Cardiac fibroblast (primary cell): ENCODE results near the gene MED22.

ENCODE experiments used
- DNase-seq, 2 donors: peaks; one replicate each; pipeline versions ENCODE4 v3.0.0 to v3.0.0-alpha.2; 2010; ENCODE audit warnings: low read depth in 2 of 2
- H3K4me3 ChIP-seq, 2 donors: replicated peaks in 1 of 2; 1 replicate in 1 of 2; 2 replicates in 1 of 2; pipeline ENCODE4 v1.5.1; 2011; ENCODE audit warnings: low read depth in 2 of 2, low read length in 2 of 2, mild to moderate bottlenecking in 2 of 2, moderate library complexity in 1 of 2
- CTCF ChIP-seq: IDR thresholded peaks from one replicate; pipeline ENCODE4 v1.5.1; 2011; ENCODE audit warnings: low read depth, mild to moderate bottlenecking, low read length, inconsistent platforms

Gene MED22

GRCh38 chr9:133375724-133376654, 28.1 kb upstream of the MED22 start, which contains the start of the genes STKLD1 and SURF4:
Gene STKLD1, plus strand, starts transcription at chr9:133376366. Its CDS starts 108 bp downstream, at chr9:133376474.
Gene SURF4, minus strand, starts transcription at chr9:133376060. Its CDS starts 91 bp downstream, at chr9:133375969.
- peak within 1 kb of the TSS; percentile 87 for H3K4me3 ChIP-seq
- TF ChIP-seq CTCF, result no peak
- DNase-seq, result peak; percentile 96 to 98

DNA sequence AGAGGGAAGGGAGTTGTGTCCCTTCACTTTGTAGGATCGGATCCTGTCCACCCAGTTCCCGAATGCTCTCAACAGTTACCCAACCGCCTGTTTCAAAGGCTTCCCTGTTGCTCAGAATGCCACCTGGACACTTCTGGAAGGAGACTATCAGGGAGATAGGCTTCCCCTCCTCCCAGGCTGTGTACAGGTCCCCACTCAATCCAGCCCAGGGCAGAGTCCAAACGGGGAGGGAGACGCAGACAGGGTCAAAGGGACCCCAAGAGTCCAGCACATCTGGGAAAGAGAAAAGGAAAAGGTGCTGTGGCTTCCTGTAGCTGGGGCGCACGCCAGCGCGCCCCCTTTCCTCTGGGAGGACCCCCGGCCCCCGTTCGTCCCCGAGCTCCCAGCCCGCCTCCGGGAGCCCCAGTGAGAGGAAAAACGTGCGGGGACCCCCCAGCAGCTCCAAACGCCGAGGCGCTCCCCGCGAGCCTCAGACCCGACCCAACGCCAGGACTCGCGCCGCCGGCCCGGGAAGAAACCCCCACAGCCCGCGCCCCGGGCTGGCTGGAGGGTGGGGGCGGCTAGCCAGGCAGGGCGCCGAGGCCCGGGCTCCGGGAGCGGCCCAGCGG, 27.3 kb upstream of the MED22 start:
- TF ChIP-seq CTCF, result no peak
- peak; percentile 39 to 61 for DNase-seq
- peak overlapping the region; percentile 87 for H3K4me3 ChIP-seq

- DNase-seq, result peak; percentile 49 to 75
- peak overlapping the region; percentile 87 for H3K4me3 ChIP-seq
- no peak for TF ChIP-seq CTCF
Measured at GRCh38 chr9:133374612-133375115, 26.7 kb upstream of the MED22 start.

GRCh38 chr9:133372144-133372543, 24.2 kb upstream of the MED22 start:
- TF ChIP-seq CTCF, result no peak
- no peak overlapping the region for H3K4me3 ChIP-seq
- no peak for DNase-seq

DNA sequence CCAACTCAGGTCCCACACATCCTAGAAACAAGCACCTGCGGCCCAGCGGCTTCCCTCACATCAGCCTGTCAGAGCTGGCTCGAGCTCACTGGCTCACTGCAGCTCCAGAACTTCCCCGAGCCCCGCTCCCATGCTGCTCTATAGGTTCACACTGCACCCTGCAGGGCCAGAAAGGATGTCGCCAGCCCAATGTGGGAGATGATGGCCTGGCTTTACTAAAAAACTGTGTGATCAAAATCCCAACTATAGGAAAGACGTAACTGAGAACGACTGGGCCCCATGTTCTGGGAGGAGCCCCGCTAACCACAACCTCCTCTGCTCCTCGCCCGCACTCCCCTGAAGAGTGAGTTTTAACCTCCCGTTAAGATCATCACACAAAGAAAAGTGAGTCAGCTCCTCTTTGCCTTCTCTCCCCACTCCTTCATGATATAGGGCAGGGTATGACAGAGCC, 23.4 kb upstream of the MED22 start:
- H3K4me3 ChIP-seq, result no peak overlapping the region
- TF ChIP-seq CTCF, result no peak
- DNase-seq, result no peak

DNA sequence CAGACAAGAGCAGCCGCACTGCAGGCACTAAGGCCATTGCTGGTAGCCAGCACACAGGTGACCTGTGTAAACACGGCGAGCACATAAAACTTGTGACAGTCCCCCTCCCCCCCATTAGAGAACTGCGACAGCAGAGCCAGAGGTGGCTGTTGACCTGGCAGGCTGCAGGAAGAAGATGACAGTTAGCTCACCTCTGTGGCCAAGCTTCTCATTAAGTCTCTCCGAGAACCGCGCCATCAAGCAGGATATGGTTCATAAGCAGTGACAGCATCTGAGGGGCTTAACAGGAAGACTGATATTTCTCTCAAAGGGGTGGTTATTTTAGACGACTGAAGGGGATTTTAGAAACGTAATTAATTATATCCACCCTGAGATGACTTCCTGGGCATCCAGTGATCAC, 22.8 kb upstream of the MED22 start:
- TF ChIP-seq CTCF, result no peak
- H3K4me3 ChIP-seq, result no peak overlapping the region
- no peak for DNase-seq
